Measurements from ENCODE around the gene OR2AP1. TPM values are rescaled to one million over a fixed set of nuclear protein-coding genes. Genes with fewer than 3 reads are reported as not detected.
"Not testable (repeated sequence)": the region's sequence is repeated elsewhere in the genome, so short reads cannot be mapped to it uniquely, and the experiment has no call there.

OR2AP1 gene
- total RNA-seq, 3 donors from 2014 or later (not counting 1 experiment from before 2014, with no cell fraction given): 0.23 to 0.55 (median 0.33) TPM

DNA sequence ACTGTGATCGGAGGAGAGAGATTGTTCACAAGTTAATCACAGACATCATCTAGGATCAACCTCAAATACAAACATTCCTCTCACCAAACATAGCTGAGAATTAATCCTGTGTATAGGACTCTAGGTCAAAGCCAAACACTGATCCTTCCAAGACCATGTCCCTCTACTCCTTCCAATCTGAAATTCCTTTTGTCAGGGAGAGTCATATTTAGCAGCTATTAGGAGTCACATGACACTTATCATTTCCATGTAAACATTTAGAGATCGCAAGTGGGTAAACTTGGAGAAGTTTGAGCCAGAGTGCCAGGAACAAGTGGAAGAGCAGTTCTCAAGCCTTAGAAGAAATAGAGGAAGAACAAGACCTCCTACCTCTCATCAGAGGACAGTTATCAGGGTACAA is 13.5 kb downstream of the OR2AP1 start:
- intact Hi-C loops (cut with micrococcal nuclease): no loop called here
- Mint-ChIP-seq H3K9me3 (no peaks in the 10 kb centered on the region), H3K27me3 (ENCODE audit: low read depth in 2 of 2) (peaks cover 29 to 34% of the 10 kb centered on the region in 2 donors)

DNA sequence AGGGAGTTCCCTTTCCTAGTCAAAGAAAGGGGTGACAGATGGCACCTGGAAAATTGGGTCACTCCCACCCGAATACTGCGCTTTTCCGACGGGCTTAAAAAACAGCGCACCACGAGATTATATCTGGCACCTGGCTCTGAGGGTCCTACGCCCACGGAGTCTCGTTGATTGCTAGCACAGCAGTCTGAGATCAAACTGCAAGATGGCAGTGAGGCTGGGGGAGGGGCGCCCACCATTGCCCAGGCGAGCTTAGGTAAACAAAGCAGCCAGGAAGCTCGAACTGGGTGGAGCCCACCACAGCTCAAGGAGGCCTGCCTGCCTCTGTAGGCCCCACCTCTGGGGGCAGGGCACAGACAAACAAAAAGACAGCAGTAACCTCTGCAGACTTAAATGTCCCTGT is 17.9 kb downstream of the OR2AP1 start:
- H3K9me3 ChIP-seq (ENCODE audit: control insufficient read depth, insufficient read depth, low read length); H3K36me3 Mint-ChIP-seq; H3K4me1 ChIP-seq (ENCODE audit: control insufficient read depth, insufficient read depth, low read length); H3K4me3 ChIP-seq (ENCODE audit: low read length); H3K27me3 ChIP-seq (ENCODE audit: control insufficient read depth, insufficient read depth, low read length); H3K4me3 Mint-ChIP-seq; intact Hi-C loops (cut with micrococcal nuclease); H3K9me3 Mint-ChIP-seq; DNase-seq; H3K27ac ChIP-seq (ENCODE audit: low read length); H3K36me3 ChIP-seq (ENCODE audit: control insufficient read depth, insufficient read depth, low read length); ATAC-seq; H3K27ac Mint-ChIP-seq; H3K4me1 Mint-ChIP-seq: not testable (repeated sequence)
- WGBS (ENCODE audit: insufficient coverage): 84% methylated on average over 10 of the region's 12 CpGs
- peaks cover 25 to 28% of the 10 kb centered on the region in 2 donors for H3K27me3 Mint-ChIP-seq (ENCODE audit: low read depth in 2 of 2)

More for the DNA sequence above, 13.5 kb downstream of the OR2AP1 start:
- no peaks in the 10 kb centered on the region for H3K9me3 ChIP-seq (ENCODE audit: control insufficient read depth, insufficient read depth, low read length)
- no peaks in the 10 kb centered on the region for H3K36me3 ChIP-seq (ENCODE audit: control insufficient read depth, insufficient read depth, low read length)
- Mint-ChIP-seq H3K36me3 (no peaks in the 10 kb centered on the region), H3K4me3 (no peak overlapping the region), H3K4me1 (peaks cover 0 to 4% of the 10 kb centered on the region in 2 donors), H3K27ac (no peak overlapping the region)
- ATAC-seq: no peak
- H3K27me3 ChIP-seq (ENCODE audit: control insufficient read depth, insufficient read depth, low read length): peaks cover 19% of the 10 kb centered on the region
- 100% methylated on average over 1 of the region's 2 CpGs for WGBS (ENCODE audit: insufficient coverage)
- H3K4me1 ChIP-seq (ENCODE audit: control insufficient read depth, insufficient read depth, low read length): no peaks in the 10 kb centered on the region
- H3K4me3 ChIP-seq (ENCODE audit: low read length): no peak overlapping the region
- DNase-seq: no peak
- H3K27ac ChIP-seq (ENCODE audit: low read length): no peak overlapping the region
- TF ChIP-seq, protein P1, sequence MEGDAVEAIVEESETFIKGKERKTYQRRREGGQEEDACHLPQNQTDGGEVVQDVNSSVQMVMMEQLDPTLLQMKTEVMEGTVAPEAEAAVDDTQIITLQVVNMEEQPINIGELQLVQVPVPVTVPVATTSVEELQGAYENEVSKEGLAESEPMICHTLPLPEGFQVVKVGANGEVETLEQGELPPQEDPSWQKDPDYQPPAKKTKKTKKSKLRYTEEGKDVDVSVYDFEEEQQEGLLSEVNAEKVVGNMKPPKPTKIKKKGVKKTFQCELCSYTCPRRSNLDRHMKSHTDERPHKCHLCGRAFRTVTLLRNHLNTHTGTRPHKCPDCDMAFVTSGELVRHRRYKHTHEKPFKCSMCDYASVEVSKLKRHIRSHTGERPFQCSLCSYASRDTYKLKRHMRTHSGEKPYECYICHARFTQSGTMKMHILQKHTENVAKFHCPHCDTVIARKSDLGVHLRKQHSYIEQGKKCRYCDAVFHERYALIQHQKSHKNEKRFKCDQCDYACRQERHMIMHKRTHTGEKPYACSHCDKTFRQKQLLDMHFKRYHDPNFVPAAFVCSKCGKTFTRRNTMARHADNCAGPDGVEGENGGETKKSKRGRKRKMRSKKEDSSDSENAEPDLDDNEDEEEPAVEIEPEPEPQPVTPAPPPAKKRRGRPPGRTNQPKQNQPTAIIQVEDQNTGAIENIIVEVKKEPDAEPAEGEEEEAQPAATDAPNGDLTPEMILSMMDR (IDR thresholded peaks at IDR 0.05): no peak

DNA sequence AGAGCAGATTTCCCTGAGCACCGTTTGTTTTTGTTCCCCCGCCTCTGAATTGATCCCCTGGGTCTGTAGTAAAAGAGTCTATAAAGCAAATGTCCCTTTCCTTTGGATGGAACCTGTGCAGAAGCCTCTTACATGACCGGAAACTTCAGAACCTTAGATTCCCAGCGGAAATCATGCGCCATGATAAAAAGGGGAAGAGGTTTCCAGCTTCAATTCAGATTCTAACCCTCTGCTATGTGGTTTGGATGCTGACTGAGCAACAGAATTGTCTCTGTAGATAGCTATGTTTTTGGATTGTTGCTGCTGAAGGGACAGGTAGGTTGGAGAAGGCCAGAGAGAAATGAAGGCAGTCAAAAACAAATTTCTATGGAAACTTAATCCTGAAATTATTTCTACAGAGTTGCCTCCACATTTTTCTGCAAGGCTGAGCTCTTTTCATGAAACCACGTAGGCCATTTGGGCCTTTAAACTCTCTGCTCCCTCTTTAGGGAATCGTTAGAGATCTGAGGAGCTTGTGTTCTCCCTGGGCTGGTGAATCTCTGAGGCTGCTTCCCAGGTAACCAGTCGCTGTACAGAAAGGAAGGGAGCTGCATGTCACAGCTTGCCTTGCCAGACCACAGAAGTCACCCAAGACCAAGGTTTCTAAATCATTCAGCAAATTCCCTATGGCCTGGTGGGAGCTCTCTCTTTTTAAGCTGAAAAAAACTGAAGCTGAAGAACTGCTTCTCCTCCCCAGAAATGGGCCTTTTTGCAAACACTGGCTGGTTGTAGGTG is 35.7 kb downstream of the OR2AP1 start:
- H3K4me1 ChIP-seq (ENCODE audit: control insufficient read depth, insufficient read depth, low read length): no peaks in the 10 kb centered on the region
- Mint-ChIP-seq H3K4me3 (no peak overlapping the region), H3K9me3 (no peaks in the 10 kb centered on the region), H3K27ac (no peak overlapping the region), H3K36me3 (no peaks in the 10 kb centered on the region), H3K27me3 (ENCODE audit: low read depth in 2 of 2) (peaks cover 30 to 60% of the 10 kb centered on the region in 2 donors), H3K4me1 (no peaks in the 10 kb centered on the region)
- no peaks in the 10 kb centered on the region for H3K36me3 ChIP-seq (ENCODE audit: control insufficient read depth, insufficient read depth, low read length)
- H3K9me3 ChIP-seq (ENCODE audit: control insufficient read depth, insufficient read depth, low read length): no peaks in the 10 kb centered on the region
- 80% methylated on average over 8 of the region's 8 CpGs for WGBS (ENCODE audit: insufficient coverage)
- H3K27me3 ChIP-seq (ENCODE audit: control insufficient read depth, insufficient read depth, low read length): no peaks in the 10 kb centered on the region
- ATAC-seq: no peak
- no peak overlapping the region for H3K27ac ChIP-seq (ENCODE audit: low read length)
- DNase-seq: no peak
- H3K4me3 ChIP-seq (ENCODE audit: low read length): no peak overlapping the region
- TF ChIP-seq, protein P1 (IDR thresholded peaks at IDR 0.05): no peak
- intact Hi-C loops (cut with micrococcal nuclease): no loop called here

DNA sequence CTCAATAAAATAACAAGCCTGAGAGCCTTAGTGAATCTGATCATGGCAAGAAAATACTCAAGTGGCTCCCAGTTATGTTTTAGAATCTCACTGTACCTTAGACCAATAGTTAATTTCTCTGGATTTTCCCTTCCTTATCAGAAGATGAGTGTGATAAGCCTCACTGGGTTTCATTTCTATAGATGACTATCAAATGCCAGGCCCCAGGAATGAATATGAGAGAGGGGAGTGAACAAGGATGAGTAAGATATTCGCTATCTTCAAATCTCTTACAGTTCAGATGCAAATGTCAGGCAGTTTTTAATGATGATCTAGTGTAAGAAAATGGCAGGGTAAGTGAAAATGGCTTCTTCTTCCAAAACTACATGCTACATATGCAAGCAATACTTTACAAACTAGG is 38.3 kb downstream of the OR2AP1 start:
- Histone ChIP-seq H3K4me1 (ENCODE audit: control insufficient read depth, insufficient read depth, low read length) (no peaks in the 10 kb centered on the region), H3K36me3 (ENCODE audit: control insufficient read depth, insufficient read depth, low read length) (no peaks in the 10 kb centered on the region), H3K27me3 (ENCODE audit: control insufficient read depth, insufficient read depth, low read length) (peaks cover 4% of the 10 kb centered on the region), H3K9me3 (ENCODE audit: control insufficient read depth, insufficient read depth, low read length) (no peaks in the 10 kb centered on the region), H3K4me3 (ENCODE audit: low read length) (no peak overlapping the region), H3K27ac (ENCODE audit: low read length) (no peak overlapping the region)
- ATAC-seq (no peak), DNase-seq (no peak)
- WGBS (ENCODE audit: insufficient coverage): 70% methylated on average over 1 of the region's 1 CpG
- Mint-ChIP-seq H3K9me3 (peaks cover 0 to 3% of the 10 kb centered on the region in 2 donors), H3K4me1 (no peaks in the 10 kb centered on the region), H3K4me3 (no peak overlapping the region), H3K36me3 (peaks cover 6% of the 10 kb centered on the region), H3K27me3 (ENCODE audit: low read depth in 2 of 2) (peaks cover 28 to 59% of the 10 kb centered on the region in 2 donors), H3K27ac (no peak overlapping the region)
- TF ChIP-seq, protein P1 (IDR thresholded peaks at IDR 0.05): no peak
- intact Hi-C loops (cut with micrococcal nuclease): no loop called here

Measured in natural killer cell (primary cell).